ENCODE results near the gene TAOK1.

GRCh38 chr17:29557739-29558116, 167.6 kb downstream of the TAOK1 start:
- TF ChIP-seq MAX (CRISPR knock-in tag; IDR thresholded peaks at IDR 0.05) = no peak
- no peak for TF ChIP-seq JUN (CRISPR knock-in tag; IDR thresholded peaks at IDR 0.05)
- TF ChIP-seq ZNF138 (CRISPR knock-in tag; conservative IDR thresholded peaks at IDR 0.05) = no peak
- no peak for TF ChIP-seq CTCF (IDR thresholded peaks at IDR 0.05)
- TF ChIP-seq NFYB (CRISPR knock-in tag; conservative IDR thresholded peaks at IDR 0.05; ENCODE audit: low read depth) = no peak
- TF ChIP-seq ZNF423 (CRISPR knock-in tag; IDR thresholded peaks at IDR 0.05) = no peak
- TF ChIP-seq CREB1 (CRISPR knock-in tag; IDR thresholded peaks at IDR 0.05) = no peak
